NCI-H69 (cell line): Measurements from ENCODE around the gene POMGNT1.
"Not testable (repeated sequence)": the region's sequence is repeated elsewhere in the genome, so short reads cannot be mapped to it uniquely, and the experiment has no call there.

Source experiments
- DNase-seq: peaks from one replicate; lab custom pipeline; 2025; lab: John Stamatoyannopoulos, UW

Gene POMGNT1

GRCh38 chr1:46197964-46198811 lies at the start of gene POMGNT1:
POMGNT1 (minus strand) TSS chr1:46198434; CDS start chr1:46197821, 613 bp downstream.
- DNase-seq, result peak; percentile 76

- peak; percentile 98 for DNase-seq
Observed at GRCh38 chr1:46247436-46248121, 49.3 kb upstream of the POMGNT1 start, which contains the start of gene RAD54L. RAD54L (plus strand) TSS chr1:46247763; CDS start chr1:46248406, 643 bp downstream.

- peak; percentile 67 for DNase-seq
Observed at GRCh38 chr1:46246548-46247435, 48.6 kb upstream of the POMGNT1 start.

GRCh38 chr1:46246136-46246535 lies 47.9 kb upstream of the POMGNT1 start:
- DNase-seq, result not testable (repeated sequence)

- peak; percentile 22 for DNase-seq
Observed at GRCh38 chr1:46244656-46245371, 46.6 kb upstream of the POMGNT1 start.

GRCh38 chr1:46243831-46244230 lies 45.6 kb upstream of the POMGNT1 start:
- DNase-seq, result not testable (repeated sequence)

GRCh38 chr1:46242918-46243317 lies 44.7 kb upstream of the POMGNT1 start:
- no peak for DNase-seq

- DNase-seq, result not testable (repeated sequence)
Observed at GRCh38 chr1:46241733-46242132, 43.5 kb upstream of the POMGNT1 start.

GRCh38 chr1:46238865-46239264 lies 40.6 kb upstream of the POMGNT1 start:
- not testable (repeated sequence) for DNase-seq

GRCh38 chr1:46236882-46237281 lies 38.6 kb upstream of the POMGNT1 start:
- no peak for DNase-seq

GRCh38 chr1:46231231-46231630 lies 33.0 kb upstream of the POMGNT1 start:
- not testable (repeated sequence) for DNase-seq

- no peak for DNase-seq
Observed at GRCh38 chr1:46224966-46225365, 26.7 kb upstream of the POMGNT1 start.

GRCh38 chr1:46223472-46223943 lies 25.3 kb upstream of the POMGNT1 start:
- peak; percentile 80 for DNase-seq

- not testable (repeated sequence) for DNase-seq
Observed at GRCh38 chr1:46223055-46223454, 24.8 kb upstream of the POMGNT1 start.

GRCh38 chr1:46221749-46222148 lies 23.5 kb upstream of the POMGNT1 start:
- no peak for DNase-seq

- no peak for DNase-seq
Observed at GRCh38 chr1:46220808-46221207, 22.6 kb upstream of the POMGNT1 start.

GRCh38 chr1:46219551-46220520 lies 21.6 kb upstream of the POMGNT1 start:
- DNase-seq, result peak; percentile 27

GRCh38 chr1:46218443-46218842 lies 20.2 kb upstream of the POMGNT1 start:
- peak; percentile 67 for DNase-seq

- DNase-seq, result no peak
Observed at GRCh38 chr1:46215504-46215903, 17.3 kb upstream of the POMGNT1 start.

GRCh38 chr1:46211051-46211450 lies 12.8 kb upstream of the POMGNT1 start:
- DNase-seq, result no peak
